ENCODE data around the gene KIAA1217. TPM values are rescaled to one million over a fixed set of nuclear protein-coding genes. Genes with fewer than 3 reads are reported as not detected.

Gene KIAA1217
- total and polyA plus RNA-seq, 2 of the 4 experiments (the other 2 are of a cell fraction) = 3.4 to 4.4 TPM

- TF ChIP-seq CHD1 (IDR thresholded peaks at IDR 0.05; ENCODE audit: low read depth, low read length) (no peak), SMC3 (IDR thresholded peaks at IDR 0.05; ENCODE audit: low read depth, low read length) (no peak), CEBPB (IDR thresholded peaks at IDR 0.05; ENCODE audit: low read depth, low read length) (no peak), MAFK (IDR thresholded peaks at IDR 0.05; ENCODE audit: low read depth, low read length) (no peak), RFX5 (IDR thresholded peaks at IDR 0.05; ENCODE audit: low read depth, low read length) (no peak), POLR2A (IDR thresholded peaks at IDR 0.05; ENCODE audit: low read depth, low read length) (no peak), CTCF (conservative IDR thresholded peaks at IDR 0.05; ENCODE audit: low read depth, low read length) (no peak)
- TF ChIP-seq, protein P1, sequence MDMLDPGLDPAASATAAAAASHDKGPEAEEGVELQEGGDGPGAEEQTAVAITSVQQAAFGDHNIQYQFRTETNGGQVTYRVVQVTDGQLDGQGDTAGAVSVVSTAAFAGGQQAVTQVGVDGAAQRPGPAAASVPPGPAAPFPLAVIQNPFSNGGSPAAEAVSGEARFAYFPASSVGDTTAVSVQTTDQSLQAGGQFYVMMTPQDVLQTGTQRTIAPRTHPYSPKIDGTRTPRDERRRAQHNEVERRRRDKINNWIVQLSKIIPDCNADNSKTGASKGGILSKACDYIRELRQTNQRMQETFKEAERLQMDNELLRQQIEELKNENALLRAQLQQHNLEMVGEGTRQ (IDR thresholded peaks at IDR 0.05; ENCODE audit: low read depth, low read length) = no peak
- H3K14ac ChIP-seq (replicated peaks; ENCODE audit: low read depth, low read length) = no peak overlapping the region
- peak overlapping the region; percentile 49; the same call in 1 of the 2 replicates for H2BK20ac ChIP-seq (ENCODE audit: low read depth, low read length)
- no CpG with 5 or more reads among the region's 7 CpGs for WGBS, 2 experiments (ENCODE audit: extremely low coverage in 2 of 2, insufficient read length in 1 of 2)
- H2AK9ac ChIP-seq (replicated peaks; ENCODE audit: low read depth, low read length, poor library complexity) = no peak overlapping the region
- H3K9me1 ChIP-seq (ENCODE audit: insufficient read depth, low read length) = peaks cover 27% of the 10 kb centered on the region
- no peaks in the 10 kb centered on the region; a peak in 1 of 4 replicates for H3K79me1 ChIP-seq (ENCODE audit: low read depth in 1 of 2, low read length in 2 of 2)
- POLR2A ChIA-PET (ENCODE audit: unreplicated experiment) = no interaction called here
- no peaks in the 10 kb centered on the region for H4K20me1 ChIP-seq (ENCODE audit: insufficient read depth, low read length)
- H3K4me3 ChIP-seq (ENCODE audit: insufficient read depth, low read depth, low read length) = no peak overlapping the region
- peak overlapping the region; percentile 78; the same call in 1 of the 2 replicates for H2AK5ac ChIP-seq (ENCODE audit: low read depth, low read length)
- H3K36me3 ChIP-seq (ENCODE audit: control insufficient read depth, insufficient read depth, low read length) = no peaks in the 10 kb centered on the region
- H3K4me2 ChIP-seq (ENCODE audit: low read depth, low read length) = no peak overlapping the region
- no peak overlapping the region for H3K56ac ChIP-seq (ENCODE audit: extremely low read depth, insufficient read depth, low read length)
- no peaks in the 10 kb centered on the region for H3K9me3 ChIP-seq (ENCODE audit: control insufficient read depth, insufficient read depth, low read length)
- no peak overlapping the region for H4K5ac ChIP-seq (ENCODE audit: low read depth, low read length)
- in situ Hi-C loops (cut with MboI; ENCODE audit: low sequenced_read_pairs) (no loop called here), intact Hi-C loops (cut with micrococcal nuclease) (no loop called here), dilution Hi-C loops (cut with HindIII; ENCODE audit: low sequenced_read_pairs, unreplicated experiment) (no loop called here)
- no peak overlapping the region for H3K27ac ChIP-seq (ENCODE audit: insufficient read depth, low read length)
- H2BK5ac ChIP-seq (ENCODE audit: low read depth, low read length, poor library complexity, severe bottlenecking) = no peak overlapping the region
- CTCF ChIA-PET = no interaction called here
- no peak overlapping the region for H3K9ac ChIP-seq (ENCODE audit: low read depth, low read length)
- ATAC-seq (ENCODE audit: low read depth) (no peak), DNase-seq (no peak)
- H3K4me1 ChIP-seq (ENCODE audit: control insufficient read depth, insufficient read depth, low read length) = peaks cover 26% of the 10 kb centered on the region
- BruUV-seq (replicated peaks) = no TSS peak
- H4K91ac ChIP-seq (ENCODE audit: insufficient read depth, low read depth, low read length) = peak overlapping the region; percentile 28; the same call in 1 of the 2 replicates
- H4K8ac ChIP-seq (ENCODE audit: low read depth in 2 of 2, low read length in 2 of 2) = peak overlapping the region in 1 of 2 experiments; percentile 30; a peak in 1 of 4 replicates
- no peak overlapping the region for H3K18ac ChIP-seq (ENCODE audit: low read depth, low read length)
- 0 out of 3 replicates have a peak overlapping the region, but pooled peaks have one; percentile 12 for H2BK15ac ChIP-seq (ENCODE audit: low read depth, low read length)
- H3K27me3 ChIP-seq (ENCODE audit: control insufficient read depth, insufficient read depth, low read length) = no peaks in the 10 kb centered on the region
- H3K23ac ChIP-seq (ENCODE audit: low read depth, low read length) = no peak overlapping the region
- no peak overlapping the region; the same call in 1 of the 2 replicates for H2BK120ac ChIP-seq (ENCODE audit: low read depth, low read length)
- H2AFZ ChIP-seq (replicated peaks; ENCODE audit: low read length, poor library complexity) = no peak overlapping the region
- peak overlapping the region; percentile 36; the same call in 1 of the 2 replicates for H3K4ac ChIP-seq (ENCODE audit: low read depth, low read length)
Measured at GRCh38 chr10:24462291-24462813, 253.4 kb downstream of the KIAA1217 start.
